Esophagus squamous epithelium (tissue), 5 donors: Measurements from ENCODE around the gene SMAD3. TPM values are rescaled to one million over a fixed set of nuclear protein-coding genes. Genes with fewer than 3 reads are reported as not detected.
"Not testable (repeated sequence)": the region's sequence is repeated elsewhere in the genome, so short reads cannot be mapped to it uniquely, and the experiment has no call there.

Experiments used
- DNase-seq: peaks from one replicate; lab custom pipeline; 2025; lab: John Stamatoyannopoulos, UW
- H3K27ac ChIP-seq, 4 donors: fragments of 200-600 bp; sonication (generic); one replicate each; pipeline ENCODE4 v1.5.1; 2016 to 2019; ENCODE audit warnings: mild to moderate bottlenecking in 1 of 4
- H3K27me3 ChIP-seq, 4 donors: fragments of 200-600 bp; sonication (generic); 1 replicate in 3 of 4; 2 replicates in 1 of 4; pipeline versions ENCODE4 v1.5.1 to v1.6.0; 2017 to 2021; ENCODE audit warnings: antibody characterized with exemption in 1 of 4
- H3K36me3 ChIP-seq, 3 donors: fragments of 200-600 bp; sonication (generic); one replicate each; pipeline ENCODE4 v1.5.1; 2016 to 2019
- H3K4me1 ChIP-seq, 3 donors: fragments of 200-600 bp; sonication (generic); one replicate each; pipeline ENCODE4 v1.5.1; 2017 to 2019
- H3K4me3 ChIP-seq, 4 donors: fragments of 200-600 bp; sonication (generic); 1 replicate in 3 of 4; 2 replicates in 1 of 4; pipeline ENCODE4 v1.5.1; 2016 to 2019; ENCODE audit warnings: mild to moderate bottlenecking in 2 of 4, moderate library complexity in 1 of 4
- H3K9me3 ChIP-seq, 3 donors: fragments of 200-600 bp; sonication (generic); one replicate each; pipeline ENCODE4 v1.5.1; 2016 to 2019
- CTCF ChIP-seq, 6 experiments: fragments of 450-650 bp in 4 of 6; fragments of 200-600 bp in 2 of 6; sonication (generic) in 2 of 6; IDR thresholded peaks; one replicate each; pipeline ENCODE4 v1.5.1; 2016 to 2019; ENCODE audit warnings: antibody characterized with exemption in 6 of 6, mild to moderate bottlenecking in 4 of 6, moderate library complexity in 4 of 6
- POLR2A ChIP-seq, 4 donors: fragments of 450-650 bp; IDR thresholded peaks; one replicate each; pipeline ENCODE4 v1.6.1; 2017; ENCODE audit warnings: antibody characterized with exemption in 4 of 4, mild to moderate bottlenecking in 4 of 4, moderate library complexity in 3 of 4
- WGBS, 2 donors: methylation state at CpG; one replicate each; pipeline ENCODE4 v1.1.5; 2018; 5-methylcytosine and 5-hydroxymethylcytosine counted together
- intact Hi-C: fragments of 100-400 bp; cut with DNase I; formaldehyde crosslinking; loops from one replicate; pipeline ENCODE4 v1.15.0; 2022
- total RNA-seq, 4 donors: library from RNA; depleted of rRNA; stranded (reverse); fragments of >200 nt; gene quantifications; one replicate each; pipeline ENCODE4 v1.1.0, GENCODE V29; 2016
- donor health status: DM: yes; HTN: yes; CAD: no.

Gene SMAD3
- total RNA-seq, 4 donors from 2014 or later = 70.8 to 134 (median 105) TPM

- no peaks in the 10 kb centered on the region for H3K9me3 ChIP-seq
- WGBS, 2 donors = 11 to 15% methylated on average over 12 to 13 of the region's 27 CpGs
- TF ChIP-seq CTCF (IDR thresholded peaks at IDR 0.05) (no peak), POLR2A (IDR thresholded peaks at IDR 0.05) (peak in 1 of 4 donors; percentile 42)
- no peaks in the 10 kb centered on the region for H3K27me3 ChIP-seq
- H3K27ac ChIP-seq = peak overlapping the region; percentile 90 to 98 (median 92)
- H3K4me3 ChIP-seq = peak overlapping the region in 3 of 4 donors; percentile 27 to 56 (median 29)
- peak; percentile 44 for DNase-seq
- intact Hi-C loops = no loop called here
- peaks cover 75 to 100% (median 90%) of the 10 kb centered on the region in 3 donors for H3K4me1 ChIP-seq
- no peaks in the 10 kb centered on the region for H3K36me3 ChIP-seq
These were observed 55.6 kb downstream of the SMAD3 start for GRCh38 chr15:67120839-67121643.

GRCh38 chr15:67121644-67122605 is 56.5 kb downstream of the SMAD3 start:
- H3K36me3 ChIP-seq = no peaks in the 10 kb centered on the region
- peaks cover 78 to 100% (median 90%) of the 10 kb centered on the region in 3 donors for H3K4me1 ChIP-seq
- 44 to 50% methylated on average over 10 of the region's 10 CpGs for WGBS, 2 donors
- TF ChIP-seq POLR2A (IDR thresholded peaks at IDR 0.05) = no peak
- TF ChIP-seq CTCF (IDR thresholded peaks at IDR 0.05) = no peak
- H3K4me3 ChIP-seq = peak overlapping the region in 3 of 4 donors; percentile 27 to 56 (median 29)
- no peaks in the 10 kb centered on the region for H3K9me3 ChIP-seq
- no peaks in the 10 kb centered on the region for H3K27me3 ChIP-seq
- DNase-seq = no peak
- peak overlapping the region; percentile 90 to 98 (median 92) for H3K27ac ChIP-seq
- intact Hi-C loops = no loop called here

- H3K9me3 ChIP-seq, DNase-seq, H3K4me3 ChIP-seq, H3K36me3 ChIP-seq, intact Hi-C loops, H3K27me3 ChIP-seq: not testable (repeated sequence)
- WGBS, 2 donors = 76 to 78% methylated on average over 5 of the region's 5 CpGs
- peak overlapping the region; percentile 90 to 98 (median 92) for H3K27ac ChIP-seq
- H3K4me1 ChIP-seq = peaks cover 78 to 100% (median 90%) of the 10 kb centered on the region in 3 donors
These were observed 57.4 kb downstream of the SMAD3 start for GRCh38 chr15:67122816-67123215.

GRCh38 chr15:67123291-67123690 is 57.9 kb downstream of the SMAD3 start:
- DNase-seq, H3K36me3 ChIP-seq, H3K9me3 ChIP-seq, H3K4me3 ChIP-seq, intact Hi-C loops, H3K27me3 ChIP-seq: not testable (repeated sequence)
- H3K4me1 ChIP-seq = peaks cover 78 to 100% (median 91%) of the 10 kb centered on the region in 3 donors
- H3K27ac ChIP-seq = peak overlapping the region; percentile 90 to 95 (median 92)
- WGBS, 2 donors = 71 to 72% methylated on average over 8 of the region's 8 CpGs

GRCh38 chr15:67124111-67124510 is 58.7 kb downstream of the SMAD3 start:
- no peak for TF ChIP-seq CTCF (IDR thresholded peaks at IDR 0.05)
- no peak for TF ChIP-seq POLR2A (IDR thresholded peaks at IDR 0.05)
- Histone ChIP-seq H3K4me3 (no peak overlapping the region), H3K9me3 (no peaks in the 10 kb centered on the region), H3K36me3 (no peaks in the 10 kb centered on the region), H3K27me3 (no peaks in the 10 kb centered on the region), H3K4me1 (peaks cover 71 to 100% (median 88%) of the 10 kb centered on the region in 3 donors), H3K27ac (peak overlapping the region; percentile 90 to 95 (median 92))
- intact Hi-C loops = no loop called here
- no peak for DNase-seq
- WGBS, 2 donors = 30 to 61% methylated on average over 2 to 3 of the region's 3 CpGs
